ENCODE data around the gene SMO. TPM values are rescaled to one million over a fixed set of nuclear protein-coding genes. Genes with fewer than 3 reads are reported as not detected.
A peak's percentile ranks its signal among the peaks of the same experiment; 100 is the strongest.

SMO gene
- 10 to 100 TPM in 4 of 6 experiments, 1 to 10 TPM in 2; 6.4 to 21.2 (median 12.1) TPM for total RNA-seq
- long read RNA-seq: 0 reads

DNA sequence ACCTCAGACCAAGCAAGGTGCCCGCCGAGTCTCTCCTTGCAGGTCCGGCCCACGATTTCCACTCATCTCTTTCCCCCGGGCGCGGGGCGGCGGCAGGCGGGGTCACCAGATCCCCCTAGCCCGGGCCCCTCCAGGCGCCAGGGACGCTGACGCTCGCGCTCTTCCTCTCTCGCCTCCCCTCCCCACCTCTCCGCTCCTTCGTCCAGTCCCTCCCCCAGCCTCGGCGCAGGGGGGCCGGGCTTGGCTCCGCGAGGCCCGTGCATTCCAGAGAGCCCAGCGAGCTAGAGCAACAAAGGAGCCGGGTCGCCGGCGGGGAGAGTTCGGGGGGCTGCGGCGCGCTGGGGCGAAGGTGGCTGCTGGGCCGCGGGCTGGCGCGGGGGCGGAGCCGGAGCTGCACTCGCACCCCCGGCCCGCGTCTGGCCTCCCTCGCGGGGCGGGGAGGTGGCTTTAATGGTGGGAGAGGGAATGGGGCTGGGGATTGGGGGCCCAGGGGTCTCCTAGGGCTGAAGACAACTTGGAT lies at the start of gene SMO:
TSS of gene SMO (plus strand) at position 262 of the 520 bp plus-strand sequence. CDS start 519 bp downstream, outside the sequence.
- H3K36me3 ChIP-seq: no peaks in the 10 kb centered on the region
- H3K27ac ChIP-seq: peak within 1 kb of the TSS in 2 of 3 donors; percentile 47 to 55
- H3K4me3 ChIP-seq: peak within 1 kb of the TSS; percentile 82 to 89 (median 86)
- WGBS (ENCODE audit: insufficient coverage, low coverage, low lambda C conversion rate, missing lambda C conversion rate): 0% methylated on average over 1 of the region's 48 CpGs
- ATAC-seq (peak; percentile 85 to 89 (median 86)), DNase-seq (peak; percentile 63 to 74 (median 74))
- H3K9me3 ChIP-seq: no peaks in the 10 kb centered on the region
- intact Hi-C loops (cut with DNase I): no loop called here
- peaks cover 0 to 16% (median 0%) of the 10 kb centered on the region in 4 donors for H3K4me1 ChIP-seq
- no peaks in the 10 kb centered on the region for H3K27me3 ChIP-seq
- TF ChIP-seq, protein P1, sequence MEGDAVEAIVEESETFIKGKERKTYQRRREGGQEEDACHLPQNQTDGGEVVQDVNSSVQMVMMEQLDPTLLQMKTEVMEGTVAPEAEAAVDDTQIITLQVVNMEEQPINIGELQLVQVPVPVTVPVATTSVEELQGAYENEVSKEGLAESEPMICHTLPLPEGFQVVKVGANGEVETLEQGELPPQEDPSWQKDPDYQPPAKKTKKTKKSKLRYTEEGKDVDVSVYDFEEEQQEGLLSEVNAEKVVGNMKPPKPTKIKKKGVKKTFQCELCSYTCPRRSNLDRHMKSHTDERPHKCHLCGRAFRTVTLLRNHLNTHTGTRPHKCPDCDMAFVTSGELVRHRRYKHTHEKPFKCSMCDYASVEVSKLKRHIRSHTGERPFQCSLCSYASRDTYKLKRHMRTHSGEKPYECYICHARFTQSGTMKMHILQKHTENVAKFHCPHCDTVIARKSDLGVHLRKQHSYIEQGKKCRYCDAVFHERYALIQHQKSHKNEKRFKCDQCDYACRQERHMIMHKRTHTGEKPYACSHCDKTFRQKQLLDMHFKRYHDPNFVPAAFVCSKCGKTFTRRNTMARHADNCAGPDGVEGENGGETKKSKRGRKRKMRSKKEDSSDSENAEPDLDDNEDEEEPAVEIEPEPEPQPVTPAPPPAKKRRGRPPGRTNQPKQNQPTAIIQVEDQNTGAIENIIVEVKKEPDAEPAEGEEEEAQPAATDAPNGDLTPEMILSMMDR (IDR thresholded peaks at IDR 0.05): no peak
- no peak for TF ChIP-seq POLR2A (IDR thresholded peaks at IDR 0.05)

DNA sequence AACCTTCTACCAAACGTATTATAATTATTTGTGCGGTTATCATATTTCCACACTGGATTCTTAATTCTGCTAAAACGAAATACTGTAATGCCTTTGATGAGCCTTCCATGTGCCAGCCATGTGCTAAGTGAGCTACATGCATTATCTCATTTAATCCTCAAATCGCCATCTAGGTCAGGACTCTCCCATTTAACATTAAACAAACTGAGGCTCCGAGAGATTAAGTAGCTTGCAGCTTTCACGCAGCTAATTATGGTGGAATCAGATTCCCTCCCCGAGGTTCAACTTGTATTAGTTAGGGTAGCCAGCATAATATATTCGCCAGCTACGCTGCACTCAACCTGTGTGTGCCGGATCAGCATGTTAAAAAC lies 44.7 kb upstream of the SMO start:
- intact Hi-C loops (cut with DNase I): no loop called here
- peak overlapping the region in 1 of 3 donors; percentile 13 for H3K4me3 ChIP-seq
- DNase-seq: no peak
- ATAC-seq: no peak
- 57% methylated on average over 9 of the region's 10 CpGs for WGBS (ENCODE audit: insufficient coverage, low coverage, low lambda C conversion rate, missing lambda C conversion rate)
- H3K9me3 ChIP-seq: no peaks in the 10 kb centered on the region
- H3K4me1 ChIP-seq: peaks cover 0 to 5% (median 3%) of the 10 kb centered on the region in 4 donors
- H3K27me3 ChIP-seq: no peaks in the 10 kb centered on the region
- no peak overlapping the region for H3K27ac ChIP-seq
- no peaks in the 10 kb centered on the region for H3K36me3 ChIP-seq
- TF ChIP-seq, protein P1 (IDR thresholded peaks at IDR 0.05): no peak
- TF ChIP-seq POLR2A (IDR thresholded peaks at IDR 0.05): no peak

DNA sequence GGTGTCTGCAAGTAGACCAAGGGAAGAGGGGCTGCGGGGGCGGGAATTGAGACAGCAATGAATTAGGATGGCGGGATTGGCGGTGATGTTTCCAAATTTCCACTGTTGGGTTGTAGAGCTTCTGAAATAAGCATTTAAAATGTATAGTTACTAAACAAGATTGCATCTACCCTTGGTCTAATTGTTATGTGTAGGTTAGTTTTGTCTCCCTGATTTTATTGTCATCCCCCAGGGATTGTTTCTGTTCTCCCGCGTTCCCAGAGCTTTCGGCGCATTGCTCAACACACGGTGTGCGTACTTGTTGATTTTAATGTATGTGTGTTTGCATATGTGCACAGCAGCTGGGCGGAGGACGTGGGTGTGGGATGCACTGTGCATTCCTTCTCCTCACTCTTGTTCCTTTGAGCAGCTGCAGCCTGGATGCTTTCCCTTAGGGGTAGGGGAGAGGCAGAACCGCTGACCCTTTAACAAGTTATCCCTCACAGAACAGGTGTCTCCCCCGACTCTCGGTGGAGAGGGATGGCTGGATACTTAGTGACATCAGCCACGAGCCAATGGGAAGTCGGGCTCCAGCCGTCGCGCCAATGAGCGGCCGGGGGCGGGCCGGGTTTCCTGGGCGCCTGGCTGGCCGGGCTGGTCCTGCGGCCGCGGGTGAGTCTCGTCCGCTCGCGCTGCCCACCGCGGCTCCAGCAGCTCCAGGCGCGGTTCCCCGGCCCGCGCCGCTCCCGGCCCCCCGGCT lies 44.2 kb upstream of the SMO start, which contains the start of gene TSPAN33:
TSS of gene TSPAN33 (plus strand) at position 613 of the 739 bp plus-strand sequence. CDS start 274 bp downstream, outside the sequence.
- H3K4me3 ChIP-seq: peak within 1 kb of the TSS; percentile 64 to 68 (median 64)
- ATAC-seq (peak; percentile 99), DNase-seq (peak; percentile 84 to 87 (median 86))
- H3K4me1 ChIP-seq: peaks cover 0 to 5% (median 3%) of the 10 kb centered on the region in 4 donors
- no peaks in the 10 kb centered on the region for H3K27me3 ChIP-seq
- no peaks in the 10 kb centered on the region for H3K9me3 ChIP-seq
- intact Hi-C loops (cut with DNase I): no loop called here
- no peaks in the 10 kb centered on the region for H3K36me3 ChIP-seq
- TF ChIP-seq POLR2A (IDR thresholded peaks at IDR 0.05): peak; percentile 31
- TF ChIP-seq, protein P1 (IDR thresholded peaks at IDR 0.05): no peak
- WGBS (ENCODE audit: insufficient coverage, low coverage, low lambda C conversion rate, missing lambda C conversion rate): 3% methylated on average over 18 of the region's 43 CpGs
- no peak within 1 kb of the TSS for H3K27ac ChIP-seq

DNA sequence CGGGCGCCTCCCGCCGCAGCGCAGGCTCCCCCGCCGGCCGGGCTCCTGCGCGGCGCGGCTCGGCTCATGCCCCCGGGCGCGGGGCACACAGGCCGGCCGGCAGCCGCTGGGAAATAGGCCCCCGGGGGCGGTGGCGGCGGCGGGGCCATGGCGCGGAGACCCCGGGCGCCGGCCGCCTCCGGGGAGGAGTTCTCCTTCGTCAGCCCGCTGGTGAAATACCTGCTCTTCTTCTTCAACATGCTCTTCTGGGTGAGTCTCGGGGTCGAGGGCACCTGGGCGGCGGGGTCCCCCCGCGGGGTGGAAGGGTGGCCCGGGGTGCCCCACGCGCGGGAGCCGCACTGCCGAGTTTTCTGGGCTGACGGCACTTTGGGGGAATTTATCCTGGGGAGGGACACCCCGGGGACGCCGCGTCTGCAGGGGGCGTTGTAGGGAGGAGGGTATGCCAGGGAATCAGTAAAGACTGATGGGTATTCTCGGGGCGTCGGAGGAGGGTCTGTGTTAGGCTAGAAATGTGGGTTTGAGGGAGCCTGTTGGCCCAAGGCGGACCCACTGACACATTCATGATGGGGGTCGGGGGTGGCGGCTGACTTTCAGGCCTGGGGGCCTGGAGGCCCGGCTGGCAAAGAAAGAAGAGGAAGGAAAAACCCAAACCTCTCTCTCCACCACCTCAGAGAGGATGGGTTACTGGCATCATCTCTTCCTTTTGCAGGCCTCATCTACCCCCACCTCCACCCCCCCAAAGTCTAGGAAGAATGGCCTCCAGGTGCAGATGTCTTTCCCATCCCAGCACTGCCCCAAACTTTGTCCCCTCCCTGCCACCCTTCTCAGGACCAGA lies 43.4 kb upstream of the SMO start:
- no peak for TF ChIP-seq POLR2A (IDR thresholded peaks at IDR 0.05)
- TF ChIP-seq, protein P1 (IDR thresholded peaks at IDR 0.05): peak in 3 of 4 donors; percentile 14 to 21 (median 17)
- no peak for DNase-seq
- no peak for ATAC-seq
- Histone ChIP-seq H3K27me3 (no peaks in the 10 kb centered on the region), H3K27ac (no peak overlapping the region), H3K4me3 (peak overlapping the region; percentile 64 to 68 (median 64)), H3K36me3 (no peaks in the 10 kb centered on the region), H3K9me3 (no peaks in the 10 kb centered on the region), H3K4me1 (peaks cover 0 to 5% (median 3%) of the 10 kb centered on the region in 4 donors)
- WGBS (ENCODE audit: insufficient coverage, low coverage, low lambda C conversion rate, missing lambda C conversion rate): 16% methylated on average over 5 of the region's 58 CpGs
- intact Hi-C loops (cut with DNase I): no loop called here
